Raji (cell line): ENCODE data around the gene SERPINI1.

ENCODE experiments used
- POLR2A ChIP-seq: IDR thresholded peaks from 2 replicates; pipeline ENCODE4 v1.6.1; 2011; ENCODE audit warnings: low read depth, low read length, control low read depth; ENCODE audit not compliant: insufficient read depth

Gene SERPINI1

GRCh38 chr3:167872032-167872431 lies 136.5 kb downstream of the SERPINI1 start:
- no peak for TF ChIP-seq POLR2A

GRCh38 chr3:167872941-167873340 lies 137.4 kb downstream of the SERPINI1 start:
- no peak for TF ChIP-seq POLR2A

DNA sequence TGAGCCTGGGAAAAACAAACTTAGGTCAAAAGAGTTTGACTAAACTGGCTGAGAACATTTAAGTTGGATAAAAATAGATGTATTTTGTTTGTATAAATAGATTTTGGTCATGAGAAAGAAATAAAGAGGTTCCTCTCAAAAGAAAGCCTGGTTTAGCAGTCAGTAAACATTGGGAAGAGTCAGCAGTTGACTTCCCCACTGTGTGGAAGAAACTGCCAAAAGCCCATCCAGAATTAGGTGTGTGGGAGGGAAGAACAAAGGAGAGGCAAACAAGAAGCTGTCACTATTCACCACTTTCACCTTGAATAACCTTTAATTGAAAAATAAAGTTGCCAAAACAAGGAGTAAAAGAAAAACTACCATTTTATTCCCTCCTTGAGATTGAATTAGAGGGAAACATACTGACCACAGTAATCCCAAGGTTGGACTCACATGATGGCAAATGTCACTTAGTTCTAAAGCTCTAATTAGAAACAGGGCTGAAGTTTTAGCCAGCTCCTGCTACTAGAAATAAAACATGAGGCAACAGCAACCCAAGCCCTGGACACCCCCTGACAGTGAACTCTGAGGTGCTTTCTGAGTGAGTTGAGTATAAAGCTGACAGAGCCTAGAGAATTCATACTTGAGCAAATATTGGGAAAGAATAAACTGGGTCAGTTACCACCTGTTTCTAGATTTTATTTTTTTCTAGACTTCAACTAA lies 139.3 kb downstream of the SERPINI1 start:
- TF ChIP-seq POLR2A = no peak
